ENCODE measurements around the gene SGIP1. TPM values are rescaled to one million over a fixed set of nuclear protein-coding genes. Genes with fewer than 3 reads are reported as not detected.
"Not testable (repeated sequence)": the region's sequence is repeated elsewhere in the genome, so short reads cannot be mapped to it uniquely, and the experiment has no call there.

Gene SGIP1
- polyA plus RNA-seq, 10 donors = 1.3 to 6.1 (median 2.0) TPM

DNA sequence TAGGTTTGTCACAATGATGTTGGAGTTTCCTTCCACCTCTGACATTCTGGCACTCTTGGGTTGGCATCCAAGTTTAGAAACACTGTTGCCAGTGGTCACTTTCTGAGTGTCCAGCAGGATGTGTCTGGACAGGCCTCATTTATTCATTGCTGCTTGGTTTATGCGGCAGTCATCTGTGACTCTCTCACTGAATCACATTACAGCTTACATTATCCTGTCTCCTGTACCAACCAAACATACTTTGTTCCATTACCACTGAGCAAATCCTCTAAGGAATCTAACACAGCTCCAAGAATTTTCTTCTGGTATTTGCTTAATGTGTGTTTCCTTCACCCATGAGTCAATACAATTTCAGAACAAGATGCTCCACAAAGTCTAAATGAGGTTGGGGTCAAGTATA is 19.9 kb downstream of the SGIP1 start:
- peak in 1 of 3 donors; percentile 40 for DNase-seq

DNA sequence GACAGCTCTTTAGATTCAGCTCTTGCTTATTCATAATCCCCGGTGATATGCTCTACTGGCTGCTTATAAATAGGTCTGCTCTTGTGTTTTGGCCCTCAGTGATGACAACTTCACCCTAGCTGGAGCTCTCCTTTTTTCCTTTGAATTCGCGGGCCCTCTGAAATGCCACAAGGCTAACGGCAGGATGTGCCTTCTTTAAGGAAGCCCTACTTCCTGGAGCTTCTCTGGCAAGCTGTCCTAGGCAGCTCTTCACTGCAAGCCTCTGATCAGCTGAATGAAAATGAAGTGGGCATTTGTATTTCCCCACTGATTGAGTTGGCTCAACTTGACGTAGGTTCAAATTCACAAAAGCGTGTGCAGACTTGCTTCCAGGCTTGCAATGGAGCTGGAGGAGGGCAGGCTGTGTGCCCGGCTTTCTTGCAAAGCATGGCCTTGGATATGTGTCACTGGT is 22.2 kb downstream of the SGIP1 start:
- no peak for DNase-seq

DNA sequence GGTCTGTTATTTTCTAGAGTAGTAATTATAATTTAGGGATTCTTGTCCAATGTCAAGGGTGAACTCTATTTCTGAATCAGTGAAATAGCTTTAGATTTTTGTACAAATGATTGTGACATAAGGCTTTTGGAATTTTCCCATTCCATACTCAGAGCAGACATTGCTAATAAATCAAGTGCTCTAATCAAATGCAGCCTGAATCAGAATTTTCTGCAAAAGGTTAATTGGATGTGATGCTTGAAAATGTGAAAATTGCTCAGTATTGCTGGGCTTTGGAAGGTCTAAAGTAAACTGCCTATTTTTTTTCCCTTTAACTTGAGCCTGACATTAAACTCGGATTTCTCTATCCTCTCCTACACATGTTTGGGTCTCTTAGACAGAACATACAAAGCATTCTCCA is 23.2 kb downstream of the SGIP1 start:
- peak in 1 of 3 donors; percentile 63 for DNase-seq

DNA sequence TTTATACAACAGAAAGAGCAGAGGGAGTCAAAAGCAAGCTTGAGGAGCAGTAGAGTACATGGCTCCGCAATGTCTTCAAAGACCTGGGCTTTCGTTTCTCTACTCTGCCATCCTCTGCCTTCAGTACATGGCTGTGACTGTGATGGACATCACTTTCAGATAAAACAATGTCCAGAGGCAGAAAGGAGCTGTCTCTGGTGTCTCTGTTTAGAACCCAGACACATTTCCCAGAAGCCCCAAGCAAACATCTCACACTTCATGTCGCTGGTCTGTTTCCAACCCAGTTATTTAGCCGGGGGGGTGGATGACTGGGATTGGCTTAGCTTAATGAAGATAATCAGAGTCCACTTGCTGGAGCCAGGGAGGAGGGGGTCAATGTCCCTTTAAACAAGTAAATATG is 25.6 kb downstream of the SGIP1 start:
- DNase-seq = no peak

DNA sequence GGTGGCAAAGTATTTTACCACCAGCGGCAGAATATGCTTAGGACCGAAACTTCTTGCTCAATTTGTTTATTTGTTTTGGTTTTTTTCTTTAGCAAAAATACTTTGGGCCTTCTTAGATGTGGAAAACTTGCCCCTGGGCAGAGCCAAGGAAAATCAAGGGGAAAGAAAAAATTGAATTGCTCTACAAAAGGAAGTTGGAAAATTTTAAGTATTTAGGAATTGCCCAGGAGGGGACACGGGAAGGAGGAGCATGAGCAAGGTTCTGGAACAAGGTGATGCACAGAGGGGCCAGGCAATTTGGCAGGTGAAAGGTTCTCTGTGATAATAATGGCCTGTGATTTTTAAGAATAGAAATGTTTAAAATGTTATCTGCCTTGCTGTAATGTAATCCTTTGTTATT is 28.6 kb downstream of the SGIP1 start:
- DNase-seq = no peak

DNA sequence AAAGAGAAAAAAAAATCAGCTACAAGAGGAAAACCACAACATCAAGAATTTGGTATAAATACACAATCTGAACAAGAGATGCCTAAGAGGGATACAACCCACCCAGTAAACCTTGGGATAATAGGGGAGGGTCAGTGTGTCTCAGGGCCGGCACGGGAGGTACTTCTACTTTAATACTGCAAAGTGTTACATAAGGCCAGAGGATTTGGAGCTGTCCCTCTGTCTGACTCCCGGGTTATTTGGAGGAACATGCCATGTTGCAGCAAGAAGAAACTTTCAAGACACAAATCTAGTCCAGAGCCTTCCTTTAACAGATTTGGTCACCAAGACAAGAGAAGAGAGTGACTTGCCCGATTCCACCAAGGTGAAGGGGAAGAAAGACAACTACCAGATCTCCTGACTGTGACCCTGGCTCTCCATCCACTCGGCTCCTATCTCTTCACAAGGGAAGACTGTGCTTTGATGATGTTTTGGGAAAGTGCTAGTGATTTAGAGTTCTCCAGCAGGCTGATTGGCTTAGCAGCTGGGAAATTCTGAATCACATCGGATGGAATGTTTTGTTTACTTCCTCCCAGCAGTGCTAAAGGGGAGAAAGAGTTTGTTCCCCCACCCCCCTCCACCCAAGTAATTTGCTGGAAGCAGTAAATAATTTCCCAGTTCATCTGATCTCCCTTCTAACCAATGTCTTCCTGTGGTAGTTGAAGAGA is 29.3 kb downstream of the SGIP1 start:
- DNase-seq = peak; percentile 17 to 82 (median 44)

DNA sequence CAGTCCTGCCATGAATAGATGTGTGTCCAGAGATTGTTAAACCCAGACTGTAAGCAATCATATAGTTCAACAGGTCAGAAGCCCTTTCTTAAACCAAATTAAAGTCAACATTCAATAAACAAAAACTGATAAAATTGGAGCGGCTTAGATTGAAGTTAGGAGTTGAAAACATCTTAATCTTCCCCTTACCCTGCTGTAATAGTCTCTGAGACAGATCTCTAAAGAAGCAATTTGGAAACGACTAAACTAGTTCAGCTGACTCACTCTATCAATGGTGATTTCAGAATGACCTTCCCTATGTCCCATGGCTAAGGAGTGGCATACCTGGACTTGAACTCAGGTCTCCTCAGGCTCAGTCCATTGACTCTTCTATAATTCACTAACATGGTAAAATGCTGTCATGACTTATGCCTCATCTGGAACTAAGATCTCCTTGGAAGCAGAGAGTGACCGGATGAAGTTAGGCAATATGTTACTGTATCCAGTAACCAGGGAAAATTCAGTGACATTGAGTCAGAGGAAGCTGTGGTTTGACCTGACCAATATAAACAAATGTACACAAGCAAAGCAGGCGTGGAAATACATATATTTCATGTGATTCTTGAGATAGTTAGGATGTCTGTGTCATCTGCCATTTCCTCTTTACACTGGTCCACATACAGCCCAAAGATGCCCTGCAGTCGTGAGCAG is 30.1 kb downstream of the SGIP1 start:
- DNase-seq = peak in 1 of 3 donors; percentile 95

DNA sequence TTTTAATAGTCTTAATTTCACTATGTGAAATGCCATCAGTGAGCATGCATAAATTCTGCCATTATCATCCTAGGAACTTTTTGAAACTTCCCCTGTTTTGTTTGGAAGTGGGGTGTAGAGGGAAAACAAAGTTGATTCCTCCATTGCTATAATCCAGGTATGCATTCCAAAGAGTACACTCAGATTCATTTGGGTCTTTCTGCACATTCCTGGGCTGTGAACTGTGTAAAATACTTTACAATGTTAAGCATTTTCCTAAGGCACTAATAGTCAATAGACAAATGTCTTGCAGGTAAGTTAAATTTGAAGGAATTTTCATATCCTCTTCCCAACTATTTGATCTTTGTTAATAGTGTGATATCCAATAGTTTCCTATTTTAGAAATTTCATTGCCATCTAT is 36.2 kb downstream of the SGIP1 start:
- DNase-seq = no peak

DNA sequence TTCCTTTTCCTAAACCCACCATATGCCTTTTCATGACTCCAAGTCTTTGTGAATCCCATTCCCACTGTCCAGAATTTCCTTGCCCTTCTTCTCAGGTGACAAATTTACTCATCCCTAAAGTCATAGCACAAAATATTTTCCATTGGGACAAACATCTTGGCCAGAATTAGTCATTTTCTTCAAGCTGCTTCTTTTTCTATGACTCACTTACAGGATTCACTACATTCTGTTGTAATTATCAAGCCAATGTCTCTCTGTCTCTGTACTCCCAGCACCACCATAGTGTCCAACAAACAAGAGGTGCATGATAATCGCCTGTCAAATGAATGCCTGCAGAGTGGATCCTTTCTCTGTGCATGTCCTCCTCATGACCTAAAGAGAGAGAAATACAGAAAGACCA is 37.8 kb downstream of the SGIP1 start:
- DNase-seq = peak in 1 of 3 donors; percentile 41

DNA sequence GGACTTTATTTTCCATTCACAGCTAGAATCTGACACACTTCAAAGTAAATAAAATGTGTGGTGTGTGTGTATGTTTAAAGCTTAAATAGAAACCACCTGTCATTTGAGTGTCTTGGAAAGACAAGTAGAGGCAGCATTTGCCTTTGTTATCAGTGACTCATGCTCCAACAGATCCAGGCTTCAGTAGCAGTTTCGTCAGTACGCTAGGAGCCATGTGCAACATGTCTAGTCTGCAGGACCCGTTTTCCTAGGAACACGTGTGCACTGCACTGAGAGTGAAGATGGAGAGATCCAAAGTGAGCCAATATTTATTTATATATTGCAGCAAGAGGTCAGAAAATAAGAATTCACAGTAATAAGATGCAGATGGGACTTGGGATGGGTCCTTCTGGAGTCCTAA is 41.8 kb downstream of the SGIP1 start:
- DNase-seq = peak in 1 of 3 donors; percentile 71

DNA sequence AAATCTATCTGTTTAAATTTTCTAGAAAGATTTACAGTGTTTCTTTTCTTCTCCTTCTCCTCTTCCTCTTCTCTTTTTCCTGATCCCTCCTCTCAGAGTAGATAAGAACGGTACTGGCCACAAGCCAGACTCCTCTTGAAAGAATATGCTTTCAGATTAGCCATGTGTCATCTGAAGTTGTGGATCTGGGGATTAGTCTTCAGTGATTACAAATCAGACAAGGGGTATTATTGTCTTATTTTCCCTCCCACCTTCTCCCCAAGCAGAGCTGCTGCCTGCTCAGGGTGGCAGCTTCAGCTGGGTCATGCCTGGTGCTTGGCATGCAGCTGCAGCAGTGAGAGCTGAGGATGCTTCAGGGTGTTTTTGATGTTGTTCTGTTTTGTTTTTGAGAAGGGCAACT is 42.7 kb downstream of the SGIP1 start:
- DNase-seq = no peak

DNA sequence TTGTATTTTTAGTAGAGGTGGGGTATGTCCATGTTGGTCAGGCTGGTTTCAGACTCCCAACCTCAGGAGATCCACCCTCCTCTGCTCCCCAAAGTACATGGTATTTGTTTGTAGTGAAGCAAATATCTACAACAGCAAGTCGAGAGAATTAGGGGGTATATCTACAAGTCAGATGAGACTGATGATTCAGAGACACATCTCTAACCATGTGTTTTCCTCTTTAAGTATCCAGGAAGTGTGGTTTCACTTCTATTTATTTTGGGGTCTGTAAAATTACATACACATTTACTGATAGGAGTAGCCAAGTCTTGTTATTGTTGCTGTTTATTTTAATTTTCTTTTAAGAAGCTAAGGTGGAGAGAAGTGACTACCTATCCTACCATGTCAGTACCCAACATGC is 44.9 kb downstream of the SGIP1 start:
- DNase-seq = no peak

DNA sequence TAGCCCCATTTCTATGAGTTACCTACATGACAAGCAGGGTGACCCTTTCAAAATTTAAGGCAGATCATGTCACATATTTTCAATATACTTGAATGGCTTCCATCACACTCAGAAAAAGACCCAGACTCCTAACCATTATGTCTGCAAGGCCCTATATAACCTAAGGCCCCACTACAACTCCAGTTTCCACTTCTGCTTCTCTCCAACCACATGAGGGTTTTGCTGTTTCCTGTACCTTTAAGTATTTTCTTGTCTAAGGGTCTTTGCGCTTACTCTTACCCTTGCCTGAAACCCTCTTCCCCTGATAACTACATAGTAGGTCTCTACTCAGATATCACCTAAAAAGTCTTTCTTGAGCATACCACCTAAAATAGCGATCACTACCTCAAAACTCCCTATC is 46.1 kb downstream of the SGIP1 start:
- DNase-seq = no peak

DNA sequence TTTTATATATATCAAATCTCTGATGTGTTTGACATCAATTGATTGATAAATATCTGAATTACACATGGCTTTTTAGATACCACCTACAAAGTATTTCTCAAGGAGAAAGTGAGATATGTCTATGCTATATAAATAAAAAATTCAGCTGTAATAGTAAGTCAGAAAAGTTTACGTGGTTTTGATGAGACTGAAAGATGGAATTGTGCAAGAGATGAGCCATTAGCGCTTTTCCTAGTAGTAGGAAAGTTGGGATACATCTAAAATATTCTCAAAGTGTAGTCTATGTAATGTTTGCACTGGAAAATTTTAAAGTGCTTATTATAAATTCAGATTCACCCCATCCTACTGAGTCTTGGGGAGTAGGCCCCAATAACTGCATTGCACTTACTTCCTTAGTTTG is 49.1 kb downstream of the SGIP1 start:
- no peak for DNase-seq

DNA sequence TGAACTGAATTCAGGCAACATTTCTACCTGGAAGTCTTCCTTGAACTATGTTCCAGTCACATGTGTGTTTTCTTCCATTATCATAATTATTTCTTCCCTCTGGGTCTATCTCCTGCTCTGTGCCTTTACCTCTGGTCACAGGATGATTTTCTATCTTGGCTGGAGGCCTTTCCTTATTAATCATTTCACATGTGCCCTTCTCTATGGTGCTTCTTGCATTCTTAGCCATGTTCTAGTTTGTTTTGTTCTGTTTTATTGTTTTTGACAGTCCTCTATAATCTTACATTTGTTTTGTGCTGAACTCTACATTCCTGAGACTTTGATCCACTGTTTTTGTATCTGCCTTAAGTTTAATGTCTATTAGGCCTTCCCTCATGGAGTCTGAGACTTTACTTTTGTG is 51.0 kb downstream of the SGIP1 start:
- DNase-seq = no peak

DNA sequence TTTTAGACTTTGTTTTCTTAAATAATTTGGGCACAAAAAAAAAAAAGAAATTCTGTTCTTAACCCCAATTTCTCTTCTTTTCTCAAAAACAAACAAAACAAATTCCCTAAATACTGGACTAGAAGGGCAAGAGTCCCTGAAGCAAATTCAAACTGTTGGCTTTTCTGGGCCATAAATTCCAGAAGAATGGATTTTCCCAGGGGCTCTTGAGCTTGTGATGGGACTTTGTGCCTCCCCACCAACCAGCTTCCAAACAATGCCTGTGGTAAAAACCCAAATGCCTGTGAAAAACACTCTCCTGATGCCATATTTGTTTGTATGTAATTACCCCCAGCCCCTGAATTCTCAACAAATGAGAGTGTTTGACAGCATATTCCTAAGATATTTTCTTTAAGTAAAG is 55.4 kb downstream of the SGIP1 start:
- no peak for DNase-seq

DNA sequence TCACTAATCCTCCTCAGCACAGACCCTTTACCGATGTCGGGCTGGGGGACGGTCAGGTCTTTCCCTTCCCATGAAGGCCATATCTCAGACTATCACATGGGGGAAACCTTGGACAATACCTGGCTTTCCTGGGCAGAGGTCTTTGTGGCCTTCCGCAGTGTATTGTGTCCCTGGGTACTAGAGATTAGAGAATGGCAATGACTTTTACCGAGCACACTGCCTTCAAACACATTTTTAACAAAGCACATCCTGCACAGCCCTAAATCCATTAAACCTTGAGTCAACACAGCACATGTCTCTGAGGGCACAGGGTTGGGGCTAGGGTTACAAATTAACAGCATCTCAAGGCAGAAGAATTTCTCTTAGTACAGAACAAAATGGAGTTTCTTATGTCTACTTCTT is 58.2 kb downstream of the SGIP1 start:
- not testable (repeated sequence) for DNase-seq

DNA sequence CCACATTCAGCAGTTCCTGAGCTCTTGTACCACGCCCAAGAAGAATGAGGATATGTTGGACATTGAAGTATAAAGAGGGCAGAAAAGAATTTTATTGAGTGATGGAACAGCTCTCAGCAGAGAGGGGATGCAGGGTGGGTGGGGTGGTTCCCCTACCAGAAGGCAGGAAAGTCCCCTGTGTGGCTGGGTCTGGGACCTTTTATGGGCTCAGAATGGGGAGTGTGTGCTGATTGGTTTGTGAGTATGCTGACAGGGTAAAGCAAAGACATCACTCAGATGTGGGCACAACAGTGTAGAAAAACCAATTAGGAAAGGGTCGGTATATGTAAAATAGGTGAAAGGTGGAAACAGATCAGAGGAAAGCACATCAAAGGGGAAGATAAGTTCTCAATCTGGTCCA is 62.2 kb downstream of the SGIP1 start:
- no peak for DNase-seq

DNA sequence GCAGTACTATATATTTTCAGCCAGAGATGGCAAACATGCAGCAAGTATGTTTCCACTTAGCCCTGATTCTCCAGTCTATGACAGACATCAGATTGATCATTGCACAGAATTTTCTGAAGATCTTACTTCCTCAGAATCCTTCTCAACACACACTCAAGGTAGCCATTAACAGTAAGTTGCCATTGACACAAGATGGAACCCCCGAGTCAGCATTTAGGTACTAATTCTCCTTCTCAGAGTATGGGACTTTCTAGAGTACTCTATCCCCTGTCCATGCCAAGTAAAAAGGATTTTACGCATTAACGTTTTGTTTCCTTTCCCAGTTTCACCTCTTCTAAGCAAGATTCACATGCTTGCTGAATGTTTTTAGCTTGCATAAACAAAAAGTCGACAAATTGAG is 63.5 kb downstream of the SGIP1 start:
- DNase-seq = no peak

DNA sequence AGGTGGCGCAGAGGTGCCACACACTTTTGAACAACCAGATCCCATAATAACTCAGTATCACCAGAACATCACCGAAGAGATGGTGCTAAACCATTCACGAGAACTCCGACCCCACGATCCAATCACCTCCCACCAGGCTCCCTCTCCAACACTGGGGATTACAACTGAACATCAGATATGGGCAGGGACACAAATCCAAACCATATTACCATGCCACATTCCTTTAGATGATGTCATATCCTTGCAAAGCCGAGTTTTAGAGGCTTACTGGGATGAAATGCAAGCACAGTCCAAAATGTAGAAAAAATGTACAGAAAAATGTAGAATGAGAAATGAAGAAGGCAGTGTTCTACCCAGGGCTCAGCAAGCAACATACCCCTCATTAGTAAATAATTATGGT is 64.7 kb downstream of the SGIP1 start:
- peak in 2 of 3 donors; percentile 38 to 74 for DNase-seq

DNA sequence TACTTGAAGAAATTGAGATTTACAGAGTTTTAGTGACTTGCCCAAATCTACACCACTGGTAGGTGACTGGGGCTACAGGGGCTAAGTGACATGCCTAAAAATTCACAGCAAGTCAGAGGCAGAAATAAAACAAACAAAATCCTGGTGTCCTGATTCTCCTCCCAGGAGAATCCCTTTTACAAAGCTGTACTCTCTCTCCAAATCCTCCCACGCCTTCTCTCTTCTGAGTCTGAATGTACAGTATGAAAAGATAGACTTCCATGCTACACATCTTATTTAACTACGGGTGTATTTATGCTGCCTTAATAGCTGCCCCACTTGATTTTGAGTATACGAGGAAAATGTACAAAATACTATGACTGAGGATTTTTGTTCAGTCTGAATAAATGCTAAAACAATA is 65.4 kb downstream of the SGIP1 start:
- DNase-seq = peak in 1 of 3 donors; percentile 23

DNA sequence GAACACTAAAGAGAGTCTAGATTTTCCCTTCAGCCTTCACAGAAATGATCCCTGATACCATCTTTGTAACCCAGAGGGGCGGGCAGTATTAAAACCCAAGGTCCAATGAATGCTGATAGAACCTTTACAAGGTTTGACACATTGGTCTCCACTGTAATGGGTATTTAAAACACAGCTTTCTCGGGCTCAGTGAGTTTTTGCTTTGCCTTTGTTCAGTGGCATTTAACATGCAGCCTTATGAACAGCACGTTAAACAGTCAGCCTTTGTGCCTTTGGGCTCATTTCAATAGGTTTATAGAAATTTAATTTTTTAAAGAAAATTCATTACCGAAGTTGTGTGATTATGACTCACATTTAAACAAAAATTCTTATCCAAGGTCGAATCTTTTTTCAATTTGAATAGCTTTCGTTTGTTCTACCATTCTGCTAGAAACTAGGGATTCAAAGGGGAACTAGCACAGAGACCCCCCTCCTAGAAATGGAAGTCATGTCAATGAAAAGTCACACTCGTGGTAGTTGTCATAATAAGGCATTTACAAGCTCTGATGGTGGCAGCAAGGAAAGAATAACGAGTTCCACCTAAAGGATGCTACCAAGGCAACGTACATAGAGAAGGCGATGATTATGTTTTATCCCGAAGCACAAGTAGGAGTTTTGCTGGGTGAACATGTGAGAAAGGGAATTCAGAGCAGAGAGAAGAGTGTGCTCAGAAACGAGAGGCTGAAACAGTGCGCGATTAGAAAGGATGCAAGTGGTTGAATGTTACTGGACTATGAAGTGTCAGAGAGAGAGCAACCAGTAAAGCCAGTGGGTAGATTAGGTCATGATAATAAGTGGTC is 66.2 kb downstream of the SGIP1 start:
- no peak for DNase-seq

All from muscle of back (tissue), 11 donors.